Glomerular visceral epithelial cell (primary cell): ENCODE data around the gene AUTS2.
"Not testable (repeated sequence)": the region's sequence is repeated elsewhere in the genome, so short reads cannot be mapped to it uniquely, and the experiment has no call there.

ENCODE experiments used
- DNase-seq: peaks from one replicate; pipeline ENCODE4 v3.0.0-alpha.2; 2016; ENCODE audit errors: extremely low spot score

Gene AUTS2

GRCh38 chr7:69761290-69761922 is 163.1 kb downstream of the AUTS2 start:
- no peak for DNase-seq

- no peak for DNase-seq
Measured at GRCh38 chr7:69762821-69763352, 164.6 kb downstream of the AUTS2 start.

GRCh38 chr7:69763513-69763912 is 165.2 kb downstream of the AUTS2 start:
- no peak for DNase-seq

GRCh38 chr7:69764147-69764546 is 165.9 kb downstream of the AUTS2 start:
- no peak for DNase-seq

GRCh38 chr7:69764681-69765080 is 166.4 kb downstream of the AUTS2 start:
- DNase-seq = no peak

GRCh38 chr7:69765879-69766278 is 167.6 kb downstream of the AUTS2 start:
- no peak for DNase-seq

- no peak for DNase-seq
Measured at GRCh38 chr7:69768986-69769595, 170.8 kb downstream of the AUTS2 start.

GRCh38 chr7:69769826-69770225 is 171.6 kb downstream of the AUTS2 start:
- no peak for DNase-seq

- no peak for DNase-seq
Measured at GRCh38 chr7:69770613-69771012, 172.3 kb downstream of the AUTS2 start.

GRCh38 chr7:69772718-69773436 is 174.6 kb downstream of the AUTS2 start:
- DNase-seq = no peak

- DNase-seq = no peak
Measured at GRCh38 chr7:69773535-69774225, 175.4 kb downstream of the AUTS2 start.

GRCh38 chr7:69775231-69775771 is 177.0 kb downstream of the AUTS2 start:
- no peak for DNase-seq

GRCh38 chr7:69776611-69777010 is 178.3 kb downstream of the AUTS2 start:
- DNase-seq = no peak

- no peak for DNase-seq
Measured at GRCh38 chr7:69778138-69778537, 179.9 kb downstream of the AUTS2 start.

GRCh38 chr7:69780379-69780778 is 182.1 kb downstream of the AUTS2 start:
- no peak for DNase-seq

- no peak for DNase-seq
Measured at GRCh38 chr7:69781412-69781846, 183.2 kb downstream of the AUTS2 start.

- no peak for DNase-seq
Measured at GRCh38 chr7:69782917-69783684, 184.8 kb downstream of the AUTS2 start.

- not testable (repeated sequence) for DNase-seq
Measured at GRCh38 chr7:69786130-69786529, 187.9 kb downstream of the AUTS2 start.

GRCh38 chr7:69786730-69787395 is 188.6 kb downstream of the AUTS2 start:
- no peak for DNase-seq

- no peak for DNase-seq
Measured at GRCh38 chr7:69787736-69788431, 189.6 kb downstream of the AUTS2 start.
